ENCODE results near the gene FAM124A.

GRCh38 chr13:51278426-51279130 is 56.4 kb downstream of the FAM124A start:
- TF ChIP-seq CTCF (IDR thresholded peaks at IDR 0.05): no peak
- TF ChIP-seq POLR2A (IDR thresholded peaks at IDR 0.05): no peak
- no peak for TF ChIP-seq EP300 (IDR thresholded peaks at IDR 0.05; ENCODE audit: low read depth)

All from transverse colon (tissue), 3 donors.